C4-2B (cell line): ENCODE measurements around the gene ANKLE2.

Experiments
- H3K27ac ChIP-seq: fragments of 450-650 bp; 2 replicates; pipeline ENCODE4 v1.5.1; 2017
- CTCF ChIP-seq: fragments of 450-650 bp; conservative IDR thresholded peaks from 2 replicates; pipeline ENCODE4 v1.5.1; 2017; ENCODE audit warnings: mild to moderate bottlenecking
- ZFX ChIP-seq: fragments of 450-650 bp; IDR thresholded peaks from 2 replicates; pipeline ENCODE4 v1.6.1; 2017

The ANKLE2 gene

GRCh38 chr12:132717011-132717410 is 44.6 kb downstream of the ANKLE2 start:
- H3K27ac ChIP-seq = no peak overlapping the region
- no peak for TF ChIP-seq CTCF
- no peak for TF ChIP-seq ZFX

- H3K27ac ChIP-seq = no peak overlapping the region
- TF ChIP-seq ZFX = no peak
- TF ChIP-seq CTCF = no peak
Observed at GRCh38 chr12:132716356-132716755, 45.3 kb downstream of the ANKLE2 start.

DNA sequence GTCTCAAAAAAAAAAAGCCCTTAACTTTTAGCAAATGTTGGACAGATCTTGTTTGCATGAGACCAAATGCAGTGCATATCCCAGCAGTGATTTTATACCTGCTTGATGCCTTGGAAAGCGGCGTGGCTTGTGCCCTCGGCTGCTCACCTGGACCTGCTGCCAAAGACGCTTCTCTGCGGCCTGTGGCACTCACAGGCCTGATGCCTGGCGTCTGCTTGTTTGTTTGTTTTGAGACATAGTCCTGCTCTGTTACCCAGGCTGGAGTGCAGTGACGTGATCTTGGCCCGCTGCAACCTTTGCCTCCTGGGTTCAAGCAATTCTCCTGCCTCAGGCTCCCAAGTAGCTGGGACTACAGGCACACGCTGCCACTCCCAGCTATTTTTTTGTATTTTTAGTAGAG is 45.8 kb downstream of the ANKLE2 start:
- no peak overlapping the region for H3K27ac ChIP-seq
- TF ChIP-seq CTCF = no peak
- no peak for TF ChIP-seq ZFX

GRCh38 chr12:132713123-132713522 is 48.5 kb downstream of the ANKLE2 start:
- H3K27ac ChIP-seq = no peak overlapping the region
- TF ChIP-seq CTCF (no peak), ZFX (no peak)

DNA sequence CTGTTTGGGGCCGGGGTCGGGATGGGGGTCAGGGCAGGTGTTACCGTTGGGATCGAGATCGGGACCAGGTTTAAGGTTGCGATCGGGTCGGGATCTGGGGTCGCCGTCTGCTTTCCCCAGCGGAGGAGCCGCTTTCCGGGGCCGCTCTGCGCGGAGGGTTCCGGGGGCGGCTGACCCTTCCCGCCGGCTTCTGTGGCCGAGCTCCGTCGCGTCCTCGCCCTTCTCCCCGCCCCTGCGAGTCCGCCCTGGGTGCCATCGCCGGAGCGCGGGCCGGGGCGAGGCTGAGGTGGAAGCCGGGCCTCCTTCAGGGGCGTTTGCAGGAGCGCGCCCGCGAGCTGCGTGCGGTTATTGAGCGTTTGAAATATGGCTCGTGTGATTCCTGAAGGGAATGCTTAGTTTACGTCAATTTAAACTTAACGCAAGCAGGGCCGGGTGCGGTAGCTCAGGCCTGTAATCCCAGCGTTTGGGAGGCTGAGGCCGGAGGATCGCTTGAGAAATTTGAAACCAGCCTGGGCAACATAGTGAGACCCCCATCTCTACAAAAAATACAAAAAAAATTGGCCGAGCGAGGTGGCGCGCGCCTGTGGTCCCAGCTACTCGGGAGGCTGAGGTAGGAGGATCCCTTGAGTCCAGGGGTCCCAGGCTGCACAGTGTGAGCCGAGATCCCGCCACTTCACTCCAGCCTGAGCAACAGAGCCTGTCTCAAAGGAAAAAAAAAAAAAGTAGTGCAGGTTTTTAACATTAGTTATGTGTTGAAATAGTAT is 50.4 kb downstream of the ANKLE2 start:
- peak; percentile 72 for TF ChIP-seq ZFX
- TF ChIP-seq CTCF = no peak
- H3K27ac ChIP-seq = peak overlapping the region; percentile 93

- TF ChIP-seq CTCF (no peak), ZFX (no peak)
- peak within 1 kb of the TSS; percentile 93 for H3K27ac ChIP-seq
Observed at GRCh38 chr12:132710405-132711079, 51.1 kb downstream of the ANKLE2 start, which contains the start of gene PGAM5. TSS of gene PGAM5 (plus strand) at chr12:132710842. CDS start at chr12:132710877, 35 bp downstream.

DNA sequence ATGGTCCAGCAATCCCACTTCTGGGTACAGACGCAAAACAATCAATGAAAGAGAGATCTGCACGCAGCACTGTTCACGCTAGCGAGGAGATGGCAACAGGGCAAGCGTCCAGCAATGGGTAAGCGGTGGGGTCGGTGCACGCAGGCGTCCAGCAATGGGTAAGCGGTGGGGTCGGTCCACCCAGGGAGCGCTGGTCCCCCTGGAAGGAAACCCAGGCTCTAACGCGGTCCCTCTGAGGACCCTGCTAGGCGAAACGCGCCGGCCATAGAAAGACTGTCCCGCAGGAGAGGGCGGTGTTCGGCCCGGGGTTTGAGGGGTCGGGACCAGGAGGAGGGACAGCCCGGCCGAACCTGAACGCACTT is 51.6 kb downstream of the ANKLE2 start:
- H3K27ac ChIP-seq = peak overlapping the region; percentile 93
- TF ChIP-seq CTCF = no peak
- no peak for TF ChIP-seq ZFX
